HEK293T (cell line): ENCODE results near the gene PROS1.

Experiments used
- ARNT ChIP-seq: fragments of 450-650 bp; IDR thresholded peaks from 2 replicates; pipeline ENCODE4 v1.6.1; 2017; ENCODE audit warnings: mild to moderate bottlenecking
- BHLHE40 ChIP-seq: fragments of 450-650 bp; IDR thresholded peaks from 2 replicates; pipeline ENCODE4 v1.6.1; 2016; ENCODE audit warnings: mild to moderate bottlenecking, moderate library complexity, borderline replicate concordance
- ELF4 ChIP-seq: fragments of 450-650 bp; IDR thresholded peaks from 2 replicates; pipeline ENCODE4 v1.6.1; 2017; ENCODE audit warnings: antibody characterized with exemption
- FOXA1 ChIP-seq: fragments of 450-650 bp; IDR thresholded peaks from 2 replicates; pipeline ENCODE4 v1.6.1; 2016; ENCODE audit warnings: mild to moderate bottlenecking
- FOXM1 ChIP-seq: fragments of 450-650 bp; IDR thresholded peaks from 2 replicates; pipeline ENCODE4 v1.6.1; 2017; ENCODE audit warnings: mild to moderate bottlenecking, borderline replicate concordance
- HDGF ChIP-seq: fragments of 450-650 bp; IDR thresholded peaks from 2 replicates; pipeline ENCODE4 v1.6.1; 2017; ENCODE audit warnings: antibody characterized with exemption, borderline replicate concordance
- L3MBTL2 ChIP-seq: fragments of 450-650 bp; conservative IDR thresholded peaks from 2 replicates; pipeline ENCODE4 v1.6.1; 2016; ENCODE audit warnings: mild to moderate bottlenecking
- LEF1 ChIP-seq: fragments of 450-650 bp; IDR thresholded peaks from 2 replicates; pipeline ENCODE4 v1.6.1; 2017; ENCODE audit warnings: mild to moderate bottlenecking, borderline replicate concordance
- NFRKB ChIP-seq: fragments of 450-650 bp; IDR thresholded peaks from 2 replicates; pipeline ENCODE4 v1.6.1; 2016; ENCODE audit warnings: mild to moderate bottlenecking, moderate library complexity
- TARDBP ChIP-seq: fragments of 450-650 bp; IDR thresholded peaks from 2 replicates; pipeline ENCODE4 v1.6.1; 2016
- ZNF384 ChIP-seq: fragments of 450-650 bp; IDR thresholded peaks from 2 replicates; pipeline ENCODE4 v1.6.1; 2016

DNA sequence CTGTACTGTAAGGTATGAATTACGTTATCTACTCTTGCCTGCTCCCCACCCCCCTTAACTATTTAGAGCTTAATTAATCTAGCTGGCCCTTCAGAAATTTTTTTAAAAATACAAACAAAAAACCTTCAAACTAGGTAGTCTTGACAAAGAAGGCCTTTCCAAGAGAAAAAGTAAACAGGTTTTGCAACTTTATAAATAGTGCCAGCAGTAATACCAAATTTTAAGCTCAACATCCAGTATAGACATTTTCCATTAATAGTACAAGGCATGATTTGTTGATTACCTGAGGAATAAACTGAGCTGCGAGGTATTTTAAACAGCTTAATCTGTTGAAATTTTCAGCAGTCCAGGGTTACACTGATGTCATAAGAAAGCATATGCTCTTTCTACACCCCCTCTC is 34.6 kb upstream of the PROS1 start:
- TF ChIP-seq ZNF384: no peak
- TF ChIP-seq LEF1: no peak
- no peak for TF ChIP-seq HDGF
- TF ChIP-seq FOXM1: no peak
- no peak for TF ChIP-seq TARDBP
- TF ChIP-seq ARNT: no peak
- no peak for TF ChIP-seq L3MBTL2
- TF ChIP-seq ELF4: no peak
- no peak for TF ChIP-seq FOXA1
- no peak for TF ChIP-seq NFRKB
- TF ChIP-seq BHLHE40: no peak
